Parathyroid adenoma (tissue), 2 donors: Measurements from ENCODE around the gene AQP6.

Experiments
- H2AFZ ChIP-seq: fragments of 300-600 bp; sonication (generic); one replicate; pipeline ENCODE4 v1.7.0; 2017; ENCODE audit warnings: antibody characterized with exemption, mild to moderate bottlenecking
- H3K27ac ChIP-seq: fragments of 300-600 bp; sonication (generic); one replicate; pipeline ENCODE4 v1.7.0; 2017
- H3K27me3 ChIP-seq: fragments of 300-600 bp; sonication (generic); one replicate; pipeline ENCODE4 v1.7.0; 2017; ENCODE audit warnings: low read length; ENCODE audit not compliant: control insufficient read depth, insufficient read depth
- H3K36me3 ChIP-seq: fragments of 300-600 bp; sonication (generic); one replicate; pipeline ENCODE4 v1.7.0; 2017; ENCODE audit warnings: low read length; ENCODE audit not compliant: control insufficient read depth, insufficient read depth
- H3K4me1 ChIP-seq: fragments of 300-600 bp; sonication (generic); one replicate; pipeline ENCODE4 v1.7.0; 2017; ENCODE audit warnings: control low read depth
- H3K4me2 ChIP-seq: fragments of 300-600 bp; sonication (generic); one replicate; pipeline ENCODE4 v1.7.0; 2017; ENCODE audit warnings: low read length
- H3K4me3 ChIP-seq: fragments of 300-600 bp; sonication (generic); one replicate; pipeline ENCODE4 v1.7.0; 2017; ENCODE audit warnings: low read depth, low read length
- H3K79me2 ChIP-seq: fragments of 300-600 bp; sonication (generic); one replicate; pipeline ENCODE4 v1.7.0; 2017; ENCODE audit warnings: control low read depth
- H3K9ac ChIP-seq: fragments of 300-600 bp; sonication (generic); one replicate; pipeline ENCODE4 v1.7.0; 2017; ENCODE audit warnings: mild to moderate bottlenecking
- H3K9me3 ChIP-seq: fragments of 300-600 bp; sonication (generic); one replicate; pipeline ENCODE4 v1.7.0; 2017; ENCODE audit warnings: low read length; ENCODE audit not compliant: control insufficient read depth
- CTCF ChIP-seq: fragments of 300-600 bp; sonication (generic); IDR thresholded peaks from one replicate; pipeline ENCODE4 v1.7.0; 2017; ENCODE audit warnings: antibody characterized with exemption, mild to moderate bottlenecking
- donor health status: primary hyperparathyroidism.

The AQP6 gene

GRCh38 chr12:49960474-49961110 lies 12.2 kb upstream of the AQP6 start:
- Histone ChIP-seq H3K9ac (no peak overlapping the region), H3K4me3 (no peak overlapping the region), H3K27me3 (no peaks in the 10 kb centered on the region)

GRCh38 chr12:49961111-49961922 lies 11.4 kb upstream of the AQP6 start, which contains the start of gene AQP5:
Gene AQP5, plus strand, starts transcription at chr12:49961872. Its CDS starts 146 bp downstream, at chr12:49962018.
- H3K27me3 ChIP-seq: no peaks in the 10 kb centered on the region
- H3K79me2 ChIP-seq: no peaks in the 10 kb centered on the region
- peak within 1 kb of the TSS; percentile 58 for H3K4me2 ChIP-seq
- no peak within 1 kb of the TSS for H3K4me3 ChIP-seq
- H3K9me3 ChIP-seq: no peaks in the 10 kb centered on the region
- no peak for TF ChIP-seq CTCF
- no peak within 1 kb of the TSS for H3K9ac ChIP-seq
- H2AFZ ChIP-seq: peak within 1 kb of the TSS; percentile 80
- H3K4me1 ChIP-seq: peaks cover 6% of the 10 kb centered on the region
- H3K27ac ChIP-seq: no peak within 1 kb of the TSS
- H3K36me3 ChIP-seq: no peaks in the 10 kb centered on the region

More at GRCh38 chr12:49960474-49961110, 12.2 kb upstream of the AQP6 start:
- Histone ChIP-seq H3K27ac (no peak overlapping the region), H3K4me1 (peaks cover 6% of the 10 kb centered on the region), H2AFZ (no peak overlapping the region), H3K79me2 (no peaks in the 10 kb centered on the region), H3K9me3 (no peaks in the 10 kb centered on the region), H3K36me3 (no peaks in the 10 kb centered on the region), H3K4me2 (no peak overlapping the region)
- TF ChIP-seq CTCF: no peak

GRCh38 chr12:49961993-49962764 lies 10.6 kb upstream of the AQP6 start:
- Histone ChIP-seq H3K4me1 (peaks cover 6% of the 10 kb centered on the region), H3K36me3 (no peaks in the 10 kb centered on the region), H3K4me2 (no peak overlapping the region), H3K4me3 (no peak overlapping the region), H3K27me3 (no peaks in the 10 kb centered on the region), H3K9ac (no peak overlapping the region), H2AFZ (no peak overlapping the region), H3K9me3 (no peaks in the 10 kb centered on the region), H3K79me2 (no peaks in the 10 kb centered on the region), H3K27ac (no peak overlapping the region)
- TF ChIP-seq CTCF: no peak

GRCh38 chr12:49962861-49963765 lies 9.6 kb upstream of the AQP6 start:
- Histone ChIP-seq H3K4me2 (no peak overlapping the region), H2AFZ (peak overlapping the region; percentile 10), H3K9ac (no peak overlapping the region), H3K79me2 (no peaks in the 10 kb centered on the region), H3K4me3 (no peak overlapping the region), H3K4me1 (peaks cover 10% of the 10 kb centered on the region), H3K27ac (no peak overlapping the region), H3K9me3 (no peaks in the 10 kb centered on the region), H3K27me3 (no peaks in the 10 kb centered on the region), H3K36me3 (no peaks in the 10 kb centered on the region)
- no peak for TF ChIP-seq CTCF
